ENCODE results near the gene PLCB2. TPM values are rescaled to one million over a fixed set of nuclear protein-coding genes. Genes with fewer than 3 reads are reported as not detected.

The PLCB2 gene
- total RNA-seq, 1 experiment from 2014 or later = 7.4 TPM

DNA sequence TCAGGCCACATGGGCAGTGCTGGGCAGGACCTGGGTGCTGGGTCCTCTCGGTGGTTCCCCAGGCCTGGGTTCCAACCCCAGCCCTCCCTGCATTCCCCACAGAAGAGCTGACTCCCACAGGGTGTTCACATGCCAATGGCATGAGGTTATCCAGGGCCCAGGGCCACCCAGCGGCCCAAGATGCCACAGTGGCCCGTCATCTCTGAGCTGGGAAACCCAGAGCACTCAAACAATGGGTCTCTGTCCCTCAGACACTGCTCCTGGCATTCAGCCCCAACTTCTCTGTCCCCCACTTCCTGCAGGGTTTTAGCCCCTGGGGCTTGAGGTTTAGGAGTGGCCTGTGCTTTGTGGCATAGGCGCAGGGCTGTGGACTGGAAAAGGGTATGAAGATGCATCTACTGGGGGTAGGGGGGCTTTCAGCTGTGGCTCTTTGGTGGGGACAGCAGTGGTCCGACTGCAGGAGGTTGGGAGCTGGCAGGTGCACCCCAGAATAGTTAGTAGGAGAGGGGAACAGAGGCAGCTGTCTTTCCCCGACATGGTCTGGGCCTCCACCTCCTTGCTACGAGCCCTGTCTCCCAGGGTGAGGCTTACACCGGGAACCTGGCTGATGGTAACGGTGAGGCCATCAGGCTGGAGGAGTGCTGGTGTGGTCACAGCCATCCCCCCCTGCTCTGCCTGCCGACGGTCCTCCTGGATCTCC, 31.3 kb upstream of the PLCB2 start:
- Histone ChIP-seq H2BK12ac (ENCODE audit: insufficient read length, low read depth, low read length) (no peak overlapping the region), H2BK15ac (ENCODE audit: low read depth, low read length) (no peak overlapping the region), H2BK5ac (ENCODE audit: insufficient read length, low read length) (no peak overlapping the region), H2BK20ac (ENCODE audit: low read depth, low read length, poor library complexity, severe bottlenecking) (no peak overlapping the region), H3K18ac (ENCODE audit: insufficient read length, low read depth, low read length) (no peak overlapping the region), H4K20me1 (ENCODE audit: control insufficient read depth, insufficient read depth, insufficient read length) (no peaks in the 10 kb centered on the region), H3K27ac (ENCODE audit: insufficient read length, low read depth, low read length) (no peak overlapping the region), H3K27me3 (ENCODE audit: insufficient read depth, low read length) (no peaks in the 10 kb centered on the region), H3K4me2 (ENCODE audit: insufficient read depth, insufficient read length, low read length) (no peak overlapping the region), H3K56ac (ENCODE audit: insufficient read length, low read depth, low read length) (no peak overlapping the region), H3K23ac (ENCODE audit: insufficient read length, low read depth, low read length) (no peak overlapping the region), H3K14ac (ENCODE audit: insufficient read depth, low read length) (no peak overlapping the region), H3K23me2 (ENCODE audit: insufficient read length, low read depth, low read length, poor library complexity, severe bottlenecking) (no peaks in the 10 kb centered on the region), H3T11ph (ENCODE audit: low read length) (no peak overlapping the region), H4K5ac (ENCODE audit: insufficient read length, low read depth, low read length) (no peak overlapping the region), H3K79me1 (ENCODE audit: insufficient read depth, low read depth, low read length, poor library complexity, severe bottlenecking) (no peaks in the 10 kb centered on the region), H2AFZ (ENCODE audit: low read length) (no peak overlapping the region), H4K8ac (replicated peaks; ENCODE audit: insufficient read length, low read depth, low read length) (no peak overlapping the region), H3K9me3 (ENCODE audit: control insufficient read depth, low read depth, low read length) (no peaks in the 10 kb centered on the region), H2AK5ac (ENCODE audit: insufficient read length, low read length) (no peak overlapping the region), H3K9ac (ENCODE audit: extremely low read depth, insufficient read length, low read length) (no peak overlapping the region), H4K91ac (ENCODE audit: insufficient read length, low read depth, low read length) (no peak overlapping the region), H2BK120ac (ENCODE audit: low read depth, low read length, poor library complexity, severe bottlenecking) (no peak overlapping the region), H3K4me1 (ENCODE audit: insufficient read depth, low read length) (no peaks in the 10 kb centered on the region), H3K4ac (ENCODE audit: low read depth, low read length) (no peak overlapping the region), H3K79me2 (ENCODE audit: insufficient read depth, low read length) (no peaks in the 10 kb centered on the region)
- Mint-ChIP-seq H3K9me3 (no peaks in the 10 kb centered on the region), H3K4me1 (peaks cover 20 to 42% of the 10 kb centered on the region in 2 experiments), H3K36me3 (ENCODE audit: insufficient read depth in 1 of 3, low read depth in 3 of 3) (no peaks in the 10 kb centered on the region), H3K4me3 (no peak overlapping the region), H3K27me3 (ENCODE audit: low read depth) (peaks cover 12% of the 10 kb centered on the region), H3K27ac (no peak overlapping the region)
- no peak for DNase-seq
- TF ChIP-seq, protein P1, sequence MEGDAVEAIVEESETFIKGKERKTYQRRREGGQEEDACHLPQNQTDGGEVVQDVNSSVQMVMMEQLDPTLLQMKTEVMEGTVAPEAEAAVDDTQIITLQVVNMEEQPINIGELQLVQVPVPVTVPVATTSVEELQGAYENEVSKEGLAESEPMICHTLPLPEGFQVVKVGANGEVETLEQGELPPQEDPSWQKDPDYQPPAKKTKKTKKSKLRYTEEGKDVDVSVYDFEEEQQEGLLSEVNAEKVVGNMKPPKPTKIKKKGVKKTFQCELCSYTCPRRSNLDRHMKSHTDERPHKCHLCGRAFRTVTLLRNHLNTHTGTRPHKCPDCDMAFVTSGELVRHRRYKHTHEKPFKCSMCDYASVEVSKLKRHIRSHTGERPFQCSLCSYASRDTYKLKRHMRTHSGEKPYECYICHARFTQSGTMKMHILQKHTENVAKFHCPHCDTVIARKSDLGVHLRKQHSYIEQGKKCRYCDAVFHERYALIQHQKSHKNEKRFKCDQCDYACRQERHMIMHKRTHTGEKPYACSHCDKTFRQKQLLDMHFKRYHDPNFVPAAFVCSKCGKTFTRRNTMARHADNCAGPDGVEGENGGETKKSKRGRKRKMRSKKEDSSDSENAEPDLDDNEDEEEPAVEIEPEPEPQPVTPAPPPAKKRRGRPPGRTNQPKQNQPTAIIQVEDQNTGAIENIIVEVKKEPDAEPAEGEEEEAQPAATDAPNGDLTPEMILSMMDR (conservative IDR thresholded peaks at IDR 0.05) = no peak
- no CpG with 5 or more reads among the region's 11 CpGs for WGBS (ENCODE audit: extremely low coverage, insufficient read length, low lambda C conversion rate)

Measured in H9 (cell line).